Measurements from ENCODE around the gene RCN2. TPM values are rescaled to one million over a fixed set of nuclear protein-coding genes. Genes with fewer than 3 reads are reported as not detected.
"Not testable (repeated sequence)": the region's sequence is repeated elsewhere in the genome, so short reads cannot be mapped to it uniquely, and the experiment has no call there.

Gene RCN2, protein sequence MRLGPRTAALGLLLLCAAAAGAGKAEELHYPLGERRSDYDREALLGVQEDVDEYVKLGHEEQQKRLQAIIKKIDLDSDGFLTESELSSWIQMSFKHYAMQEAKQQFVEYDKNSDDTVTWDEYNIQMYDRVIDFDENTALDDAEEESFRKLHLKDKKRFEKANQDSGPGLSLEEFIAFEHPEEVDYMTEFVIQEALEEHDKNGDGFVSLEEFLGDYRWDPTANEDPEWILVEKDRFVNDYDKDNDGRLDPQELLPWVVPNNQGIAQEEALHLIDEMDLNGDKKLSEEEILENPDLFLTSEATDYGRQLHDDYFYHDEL
- 75.6 and 87.8 TPM in 2 replicates for total RNA-seq (2014; rRNA removed; shearing (Covaris generic))
- polyA plus RNA-seq (2014; cell fraction: nucleus; rRNA removed) = 138 and 170 TPM in 2 replicates

DNA sequence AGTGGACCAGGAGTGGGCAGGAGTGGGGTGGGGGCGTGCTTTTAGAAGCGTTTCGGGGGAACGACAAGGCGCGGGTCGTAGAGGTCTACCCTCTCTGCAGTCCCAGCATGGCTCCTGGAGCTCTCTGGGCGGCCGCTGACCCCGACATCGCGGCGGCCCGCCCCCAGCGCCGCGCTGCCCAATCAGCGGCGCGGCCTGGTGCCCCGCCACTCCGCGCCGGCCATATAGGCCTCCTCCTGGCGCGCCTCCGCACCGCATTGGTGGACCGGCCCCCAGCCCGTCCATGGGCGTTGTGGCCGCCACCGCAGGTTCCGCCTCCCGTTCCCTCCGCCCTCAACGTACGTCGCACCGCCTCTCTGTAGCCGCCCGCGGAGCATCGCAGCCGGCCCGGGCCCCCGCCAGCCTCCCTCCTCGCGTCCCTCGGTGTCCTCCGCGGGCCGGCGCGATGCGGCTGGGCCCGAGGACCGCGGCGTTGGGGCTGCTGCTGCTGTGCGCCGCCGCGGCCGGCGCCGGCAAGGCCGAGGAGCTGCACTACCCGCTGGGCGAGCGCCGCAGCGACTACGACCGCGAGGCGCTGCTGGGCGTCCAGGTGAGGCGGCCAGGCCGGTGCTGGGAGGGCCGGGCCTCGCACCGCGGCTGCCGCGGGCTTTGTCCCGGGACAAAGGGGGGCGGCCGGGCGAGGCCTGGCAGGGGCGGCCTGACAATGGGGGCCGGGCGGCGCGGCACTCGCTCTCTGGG is at the start of gene RCN2:
RCN2 (plus strand) TSS at position 353 of the 738 bp plus-strand sequence; CDS start at position 446, 93 bp downstream.
- DNase-seq (ENCODE audit: extremely low read depth, low read depth) = peak; percentile 88

DNA sequence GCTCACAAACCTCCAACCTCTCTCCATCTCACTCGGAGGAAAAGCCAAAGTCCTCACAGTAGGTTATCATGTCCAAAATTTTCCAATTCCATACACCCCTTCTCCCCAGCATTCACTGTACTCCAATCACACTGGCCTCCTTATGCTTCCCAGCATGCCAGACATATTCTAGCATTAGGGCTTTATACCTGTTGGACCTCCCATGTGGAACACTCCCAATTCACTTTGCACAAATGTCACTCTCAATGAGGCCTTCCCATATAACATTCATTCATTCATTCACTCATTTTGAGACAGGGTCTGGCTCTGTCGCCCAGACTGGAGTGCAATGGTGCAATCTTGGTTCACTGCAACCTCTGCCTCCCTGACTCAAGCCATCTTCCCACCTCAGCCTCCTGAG is 46.3 kb upstream of the RCN2 start:
- DNase-seq (ENCODE audit: extremely low read depth, low read depth) = no peak

DNA sequence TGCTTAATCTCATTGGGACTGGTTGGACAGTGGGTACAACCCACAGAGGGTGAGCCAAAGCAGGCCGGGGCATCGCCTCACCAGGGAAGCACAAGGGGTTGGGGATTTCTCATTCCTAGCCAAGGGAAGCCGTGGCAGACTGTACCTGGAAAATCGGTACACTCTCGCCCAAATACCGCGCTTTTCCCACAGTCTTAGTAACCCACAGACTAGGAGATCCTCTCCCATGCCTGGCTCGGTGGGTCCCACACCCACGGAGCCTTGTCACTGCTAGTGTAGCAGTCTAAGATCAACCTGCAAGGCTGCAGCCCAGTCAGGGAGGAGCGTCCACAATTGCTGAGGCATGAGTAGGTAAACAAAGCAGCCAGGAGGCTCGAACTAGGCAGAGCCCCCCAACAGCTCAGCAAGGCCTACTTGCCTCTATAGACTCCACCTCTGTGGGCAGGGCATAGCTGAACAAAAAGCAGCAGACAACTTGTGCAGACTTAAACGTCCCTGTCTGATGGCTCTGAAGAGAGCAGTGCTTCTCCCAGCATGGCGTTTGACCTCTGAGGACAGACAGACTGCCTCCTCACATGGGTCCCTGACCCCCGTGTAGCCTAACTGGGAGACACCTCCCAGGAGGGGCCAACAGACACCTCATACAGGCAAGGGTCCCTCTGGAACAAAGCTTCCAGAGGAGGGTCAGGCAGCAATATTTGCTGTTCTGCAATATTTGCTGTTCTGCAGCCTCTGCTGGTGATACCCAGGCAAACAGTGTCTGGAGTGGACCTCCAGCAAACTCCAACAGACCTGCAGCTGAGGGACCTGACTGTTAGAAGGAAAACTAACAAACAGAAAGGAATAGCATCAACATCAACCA is 44.0 kb upstream of the RCN2 start:
- not testable (repeated sequence) for DNase-seq (ENCODE audit: extremely low read depth, low read depth)

DNA sequence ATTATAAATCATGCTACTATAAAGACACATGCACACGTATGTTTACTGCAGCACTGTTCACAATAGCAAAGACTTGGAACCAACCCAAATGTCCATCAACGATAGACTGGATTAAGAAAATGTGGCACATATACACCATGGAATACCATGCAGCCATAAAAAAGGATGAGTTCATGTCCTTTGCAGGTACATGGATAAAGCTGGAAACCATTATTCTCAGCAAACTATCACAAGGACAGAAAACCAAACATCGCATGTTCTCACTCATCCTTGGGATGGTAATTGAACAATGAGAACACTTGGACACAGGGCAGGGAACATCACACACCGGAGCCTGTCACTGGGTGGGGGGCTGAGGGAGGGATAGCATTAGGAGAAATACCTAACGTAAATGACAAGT is 38.7 kb upstream of the RCN2 start:
- not testable (repeated sequence) for DNase-seq (ENCODE audit: extremely low read depth, low read depth)

DNA sequence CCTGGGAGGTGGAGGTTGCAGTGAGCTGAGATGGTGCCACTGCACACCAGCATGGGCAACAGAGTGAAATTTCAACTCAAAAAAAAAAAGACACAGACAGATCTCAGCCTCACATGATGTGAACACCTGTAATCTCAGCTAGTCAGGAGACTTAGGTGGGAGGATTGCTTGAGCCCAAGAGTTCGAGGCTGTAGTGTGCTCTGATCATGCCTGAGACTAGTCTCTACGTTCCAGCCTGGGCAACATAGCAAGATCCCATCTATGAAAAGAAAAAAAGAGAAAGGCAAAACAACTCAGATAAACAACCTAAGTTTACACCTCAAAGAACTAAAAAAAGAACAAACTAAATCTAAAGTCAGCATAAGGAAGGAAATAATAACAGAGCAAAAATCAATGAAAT is 37.4 kb upstream of the RCN2 start:
- no peak for DNase-seq (ENCODE audit: extremely low read depth, low read depth)

DNA sequence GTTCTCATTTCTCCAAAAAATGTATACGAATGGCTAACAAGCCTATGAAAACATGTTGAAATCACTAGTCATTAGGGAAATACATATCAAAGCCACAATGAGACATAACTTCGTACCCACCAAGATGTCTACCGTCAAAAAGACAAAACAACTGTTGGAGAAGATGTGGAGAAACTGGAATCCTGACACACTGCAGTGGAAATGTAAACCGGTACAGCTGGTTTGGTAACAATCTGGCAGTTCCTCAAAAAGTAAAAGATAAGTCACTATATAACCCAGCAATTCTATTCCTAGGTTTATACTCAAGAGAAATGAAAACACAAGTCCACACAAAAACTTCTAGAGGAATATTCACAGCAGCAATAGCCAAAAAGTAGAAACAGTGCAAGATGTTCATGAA is 33.4 kb upstream of the RCN2 start:
- no peak for DNase-seq (ENCODE audit: extremely low read depth, low read depth)

DNA sequence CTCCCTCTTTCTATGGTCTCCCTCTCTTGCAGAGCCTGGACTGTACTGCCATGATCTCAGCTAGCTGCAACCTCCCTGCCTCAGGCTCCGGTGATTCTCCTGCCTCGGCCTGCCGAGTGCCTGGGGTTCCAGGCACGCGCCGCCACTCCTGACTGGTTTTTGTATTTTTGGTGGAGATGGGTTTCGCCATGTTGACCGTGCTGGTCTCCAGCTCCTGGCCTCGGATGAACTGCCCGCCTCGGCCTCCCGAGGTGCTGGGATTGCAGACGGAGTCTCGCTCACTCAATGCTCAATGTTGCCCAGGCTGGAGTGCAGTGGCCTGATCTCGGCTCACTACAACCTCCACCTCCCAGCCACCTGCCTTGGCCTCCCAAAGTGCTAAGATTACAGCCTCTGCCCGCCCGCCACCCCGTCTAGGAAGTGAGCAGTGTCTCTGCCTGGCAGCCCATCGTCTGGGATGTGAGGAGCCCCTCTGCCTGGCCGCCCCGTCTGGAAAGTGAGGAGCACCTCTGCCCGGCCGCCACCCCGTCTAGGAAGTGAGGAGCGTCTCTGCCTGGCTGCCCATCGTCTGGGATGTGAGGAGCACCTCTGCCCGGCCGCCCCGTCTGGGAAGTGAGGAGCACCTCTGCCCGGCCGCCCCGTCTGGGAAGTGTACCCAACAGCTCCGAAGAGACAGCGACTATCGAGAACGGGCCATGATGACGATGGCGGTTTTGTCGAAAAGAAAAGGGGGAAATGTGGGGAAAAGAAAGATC is 32.2 kb upstream of the RCN2 start:
- DNase-seq (ENCODE audit: extremely low read depth, low read depth) = not testable (repeated sequence)

DNA sequence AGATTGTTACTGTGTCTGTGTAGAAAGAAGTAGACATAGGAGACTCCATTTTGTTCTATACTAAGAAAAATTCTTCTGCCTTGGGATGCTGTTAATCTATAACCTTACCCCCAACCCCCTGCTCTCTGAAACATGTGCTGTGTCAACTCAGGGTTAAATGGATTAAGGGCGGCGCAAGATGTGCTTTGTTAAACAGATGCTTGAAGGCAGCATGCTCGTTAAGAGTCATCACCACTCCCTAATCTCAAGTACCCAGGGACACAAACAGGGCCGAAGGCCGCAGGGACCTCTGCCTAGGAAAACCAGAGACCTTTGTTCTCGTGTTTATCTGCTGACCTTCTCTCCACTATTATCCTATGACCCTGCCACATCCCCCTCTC is 31.6 kb upstream of the RCN2 start:
- DNase-seq (ENCODE audit: extremely low read depth, low read depth) = not testable (repeated sequence)

DNA sequence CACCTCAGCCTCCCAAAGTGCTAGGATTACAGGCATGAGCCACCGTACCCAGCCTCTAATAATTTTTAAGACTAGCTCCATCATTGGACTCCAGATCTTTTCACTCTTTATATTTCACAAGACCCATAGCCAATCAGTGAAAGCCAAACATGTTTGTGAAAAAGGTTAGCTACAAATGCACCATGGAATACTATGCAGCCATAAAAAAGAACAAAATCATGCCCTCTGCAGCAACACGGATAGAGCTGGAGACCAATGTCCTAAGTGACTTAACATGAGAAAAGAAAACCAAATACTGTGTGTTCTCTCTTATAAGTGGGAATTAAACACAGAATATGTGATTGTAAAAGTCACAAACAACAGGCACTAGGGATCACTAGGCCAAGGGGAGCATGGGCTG is 29.6 kb upstream of the RCN2 start:
- no peak for DNase-seq (ENCODE audit: extremely low read depth, low read depth)

DNA sequence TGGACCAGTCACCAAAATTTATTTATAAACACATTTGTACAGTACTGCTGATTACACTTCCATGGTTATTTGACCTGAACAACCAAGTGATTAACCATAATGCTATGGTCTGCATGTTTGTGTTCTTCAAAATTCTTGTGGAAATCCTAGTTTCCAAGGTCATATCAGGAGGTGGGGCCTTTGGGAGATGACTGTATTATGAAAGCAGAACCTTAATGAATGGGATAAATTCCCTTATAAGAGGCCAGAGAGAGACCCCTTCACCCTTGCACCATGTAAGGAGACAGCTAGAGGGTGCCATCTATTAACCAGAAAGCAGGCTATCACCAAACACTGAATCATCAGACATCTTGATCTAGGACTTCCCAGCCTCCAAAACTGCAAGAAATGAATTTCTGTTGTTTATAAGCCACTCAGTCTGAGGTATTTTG is 28.3 kb upstream of the RCN2 start:
- no peak for DNase-seq (ENCODE audit: extremely low read depth, low read depth)

DNA sequence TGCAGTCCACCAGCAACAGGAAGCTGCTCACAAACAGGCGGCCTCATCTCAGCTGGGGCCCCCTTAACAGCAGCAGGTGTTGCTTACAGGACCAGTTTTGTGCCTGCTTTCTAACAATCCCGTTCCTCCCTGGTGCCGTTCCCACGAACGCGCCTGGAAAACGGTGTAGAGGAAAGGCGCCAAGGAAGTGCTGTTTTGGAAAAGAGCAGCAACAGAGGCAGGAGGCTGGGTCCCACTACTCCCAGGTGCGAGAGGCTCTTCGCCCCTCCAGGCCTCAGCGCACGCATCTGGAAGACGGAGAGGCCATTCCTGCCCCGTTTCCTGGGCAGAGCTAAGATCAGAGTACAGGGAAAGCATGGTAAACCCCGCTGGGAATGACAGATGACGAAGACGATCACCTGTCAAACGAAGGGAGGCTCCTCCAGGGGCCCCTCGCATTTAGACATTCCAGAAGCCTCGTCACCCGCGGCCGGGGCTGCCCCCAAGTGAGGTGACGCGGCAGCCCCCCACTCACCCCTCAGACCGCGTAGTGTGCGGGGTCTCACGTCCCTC is 27.0 kb upstream of the RCN2 start:
- DNase-seq (ENCODE audit: extremely low read depth, low read depth) = peak; percentile 5

DNA sequence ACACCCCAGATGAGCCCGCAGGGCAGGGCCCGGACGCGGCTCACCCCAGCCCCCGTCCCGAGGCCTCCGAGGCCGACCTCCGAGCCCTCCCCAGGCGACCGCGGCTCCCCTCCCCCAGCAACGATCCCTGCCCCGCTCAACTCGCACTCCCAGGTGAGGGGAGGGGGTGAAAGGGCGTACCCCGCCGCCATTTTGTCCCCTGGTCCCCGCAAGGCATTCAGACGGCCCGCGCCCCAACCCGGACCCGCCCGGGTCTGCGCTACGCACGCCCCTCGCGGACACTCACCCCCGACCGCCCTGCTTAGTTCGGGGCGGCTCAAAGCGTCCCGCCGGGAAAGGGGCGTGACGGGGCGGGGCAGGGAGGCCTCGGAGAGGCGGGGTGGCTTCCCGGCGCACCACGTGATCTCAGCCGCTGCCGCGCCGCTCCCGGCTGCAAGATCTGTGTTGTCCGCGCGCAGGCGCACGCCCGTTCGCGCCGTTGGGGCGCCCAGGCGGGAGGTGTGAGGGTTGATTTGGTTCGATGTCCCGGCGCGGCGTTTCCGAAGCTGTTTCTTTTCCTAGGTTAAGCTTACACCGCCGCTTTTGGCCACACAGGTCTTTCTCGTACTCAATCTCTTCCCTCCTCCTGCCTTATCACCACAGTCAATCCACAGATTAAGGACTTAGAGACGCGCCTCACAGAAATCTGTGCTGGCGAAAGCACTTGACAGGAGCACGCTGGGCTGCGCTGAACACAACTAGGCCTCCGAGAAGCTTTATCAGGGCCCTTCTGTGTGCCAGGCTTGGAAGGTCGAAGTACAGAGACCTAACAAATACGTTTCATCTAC is 26.3 kb upstream of the RCN2 start, which contains the start of gene SCAPER:
SCAPER (minus strand) TSS at position 328 of the 827 bp plus-strand sequence. CDS start 21,523 bp downstream, outside the sequence.
- peak; percentile 72 for DNase-seq (ENCODE audit: extremely low read depth, low read depth)

DNA sequence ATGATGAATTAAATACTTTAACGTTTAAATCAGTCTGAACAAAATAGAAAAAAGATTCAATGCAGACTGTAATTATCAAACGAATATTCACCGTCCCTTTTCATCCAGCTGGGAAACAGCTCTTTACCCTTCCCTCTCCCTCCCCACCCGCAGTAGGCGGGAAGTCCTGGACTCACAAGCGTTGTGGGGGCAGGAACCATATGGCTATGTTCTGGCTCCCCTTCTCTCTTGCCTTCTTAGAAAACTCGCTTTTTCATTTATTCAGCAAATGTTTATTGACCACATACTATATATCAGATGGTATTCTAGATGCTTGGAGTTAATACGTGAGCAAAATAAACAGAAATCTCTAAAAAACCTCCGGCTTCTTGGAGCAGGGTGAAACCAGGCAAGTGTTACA is 25.7 kb upstream of the RCN2 start:
- DNase-seq (ENCODE audit: extremely low read depth, low read depth) = no peak

DNA sequence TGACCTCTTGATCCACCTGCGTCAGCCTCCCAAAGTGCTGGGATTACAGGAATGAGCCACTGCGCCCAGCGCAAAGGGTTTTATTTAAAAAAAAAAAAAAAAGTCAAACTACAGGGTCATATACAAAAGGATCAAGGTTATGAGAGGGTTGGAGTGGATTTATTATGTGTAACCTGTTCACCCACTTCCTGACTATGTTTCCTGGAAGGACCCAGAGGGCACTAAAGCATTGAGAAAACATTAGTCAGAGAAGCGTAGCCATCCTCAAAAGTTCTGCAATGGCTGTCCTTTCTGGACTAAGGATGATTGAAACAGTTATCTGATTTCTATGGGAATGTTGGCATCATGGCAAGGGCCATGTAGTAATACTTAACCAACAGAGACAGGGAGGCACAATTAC is 19.1 kb upstream of the RCN2 start:
- no peak for DNase-seq (ENCODE audit: extremely low read depth, low read depth)

DNA sequence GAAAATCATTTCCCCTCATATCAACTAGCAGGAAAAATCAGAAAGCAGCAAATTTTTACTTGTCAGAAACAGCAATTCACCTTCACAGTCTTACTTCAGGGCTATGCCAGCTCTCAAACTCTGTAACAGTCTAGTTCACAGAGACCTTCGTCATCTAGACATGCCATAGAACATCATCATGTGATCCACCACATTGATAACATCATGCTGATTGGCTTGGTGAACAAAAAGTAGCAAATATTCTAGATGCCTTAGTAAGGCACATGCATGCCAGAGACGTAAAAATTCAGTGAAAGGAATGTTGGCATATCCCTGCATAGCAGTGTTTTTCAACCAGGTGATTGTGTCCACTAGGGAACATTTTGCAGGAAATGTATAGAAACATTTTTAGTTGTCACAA is 17.8 kb upstream of the RCN2 start:
- DNase-seq (ENCODE audit: extremely low read depth, low read depth) = no peak

DNA sequence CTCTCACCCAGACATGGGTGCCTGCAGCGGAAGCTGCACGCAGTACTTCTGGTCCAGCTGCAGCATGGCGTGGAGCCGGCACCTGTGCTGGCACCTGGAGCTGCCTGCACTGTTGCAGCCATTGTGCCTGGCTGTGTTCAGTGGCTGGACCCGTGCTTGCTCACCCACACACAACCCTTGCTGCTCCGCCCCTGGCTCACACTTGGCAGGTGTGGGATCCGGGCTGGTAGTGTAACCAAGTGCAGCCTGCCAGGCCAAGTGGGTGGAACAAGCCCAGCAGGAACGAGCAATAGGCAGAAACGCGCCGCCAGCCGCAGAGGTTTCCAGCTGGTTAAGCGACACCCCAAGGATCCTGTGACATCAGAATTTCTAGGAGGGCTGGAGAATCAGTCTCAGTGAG is 15.2 kb upstream of the RCN2 start:
- no peak for DNase-seq (ENCODE audit: extremely low read depth, low read depth)

DNA sequence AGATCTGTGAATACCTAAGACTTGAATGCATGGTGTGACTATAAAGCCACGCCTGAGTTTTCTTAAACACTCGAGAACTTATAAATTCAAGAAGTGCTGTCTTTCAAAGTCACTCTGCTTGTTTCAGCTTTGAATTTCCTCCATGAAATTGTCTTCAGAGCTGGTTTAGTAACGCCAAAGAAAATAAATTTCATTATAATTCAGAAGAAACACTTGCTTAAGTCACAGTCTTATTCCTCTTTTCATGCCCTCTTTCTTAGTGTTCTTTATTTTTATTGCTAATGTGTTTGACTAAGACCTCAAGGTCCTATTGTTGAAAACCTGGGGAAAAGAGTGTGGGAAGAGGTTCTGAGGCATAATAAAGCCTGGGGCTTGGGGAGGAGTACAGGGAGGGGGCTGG is 3.3 kb upstream of the RCN2 start:
- DNase-seq (ENCODE audit: extremely low read depth, low read depth) = no peak

DNA sequence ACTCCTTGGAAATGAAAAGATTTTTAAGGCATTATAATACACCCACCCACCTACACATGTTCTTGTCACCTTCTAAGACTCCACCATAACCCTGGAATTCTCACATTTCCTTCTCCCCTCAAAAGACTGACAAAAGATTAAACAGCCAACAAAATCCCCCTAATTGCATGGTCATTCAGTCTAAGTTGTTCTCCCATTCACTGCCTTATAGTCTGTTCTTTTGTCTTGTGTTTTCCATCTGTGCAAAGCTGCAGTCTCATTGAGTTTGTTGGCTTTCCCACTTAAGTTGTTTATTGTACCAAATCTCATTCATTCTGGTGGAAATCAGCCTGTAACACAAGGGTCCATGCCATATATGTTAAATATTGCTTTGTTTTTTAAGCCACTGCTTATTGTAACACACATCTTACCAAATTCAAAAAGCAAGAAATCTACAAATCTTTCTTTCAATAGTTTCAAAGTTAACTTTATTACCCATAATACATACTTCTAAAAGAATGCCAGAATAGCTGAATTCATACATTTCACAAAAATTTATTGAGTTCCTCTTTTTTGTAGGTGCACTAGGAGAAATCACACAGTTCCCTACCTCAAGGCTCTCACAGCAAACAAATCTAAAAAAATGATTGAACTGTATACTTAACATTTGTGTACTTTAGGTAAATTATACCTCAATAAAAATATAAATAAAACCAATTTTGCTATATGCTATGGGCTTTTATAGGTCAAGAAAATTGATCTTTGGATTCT is 2.4 kb upstream of the RCN2 start:
- DNase-seq (ENCODE audit: extremely low read depth, low read depth) = no peak

Measured in NCI-H460 (cell line).